ENCODE measurements around the gene CEMIP. TPM values are rescaled to one million over a fixed set of nuclear protein-coding genes. Genes with fewer than 3 reads are reported as not detected.
A peak's percentile ranks its signal among the peaks of the same experiment; 100 is the strongest.

The CEMIP gene
- total RNA-seq, 2 donors from 2014 or later: 1.1 to 1.2 TPM

- ATAC-seq (ENCODE audit: insufficient number of reproducible peaks, low FRiP score, low read depth): peak; percentile 66
- Histone ChIP-seq H3K9me3 (no peaks in the 10 kb centered on the region), H3K36me3 (no peaks in the 10 kb centered on the region), H3K4me3 (peak within 1 kb of the TSS; percentile 89), H3K27me3 (replicated peaks; ENCODE audit: insufficient read depth) (no peaks in the 10 kb centered on the region), H3K27ac (peak within 1 kb of the TSS; percentile 91 to 95), H3K4me1 (ENCODE audit: control insufficient read depth in 1 of 2, low read depth in 2 of 2) (peaks cover 12 to 38% of the 10 kb centered on the region in 2 donors)
- no peak for TF ChIP-seq CTCF (IDR thresholded peaks at IDR 0.05)
- DNase-seq (ENCODE audit: low spot score): peak; percentile 62
These were observed 221.5 kb downstream of the CEMIP start, which contains the start of gene TLNRD1 for GRCh38 chr15:81000624-81001151. Gene TLNRD1, plus strand, starts transcription at chr15:81000923. Its CDS starts 1,349 bp downstream, at chr15:81002272.

Other genes starting within 250 kb of the CEMIP start
- 1 to 10 TPM; 1.6 to 3.0 TPM for gene ABHD17C, start 84.1 kb upstream of the CEMIP start, total RNA-seq
- 10 to 100 TPM; 36.8 to 39.0 TPM for gene MESD, start 210.4 kb downstream of the CEMIP start, total RNA-seq
- 10 to 100 TPM; 34.0 to 51.1 TPM for gene TLNRD1, start 221.6 kb downstream of the CEMIP start, total RNA-seq

Measured in thoracic aorta (tissue), 2 donors.